Articular chondrocyte of knee joint (primary cell): ENCODE measurements around the gene KMO. TPM values are rescaled to one million over a fixed set of nuclear protein-coding genes. Genes with fewer than 3 reads are reported as not detected.

Experiments
- total RNA-seq: library from RNA; depleted of rRNA; stranded (reverse); fragments of >200 nt; gene quantifications from 2 replicates; pipeline ENCODE4 v1.2.3, GENCODE V29; 2012

Gene KMO
- 0.32 TPM in 1 of 2 replicates, not detected in the other for total RNA-seq

DNA sequence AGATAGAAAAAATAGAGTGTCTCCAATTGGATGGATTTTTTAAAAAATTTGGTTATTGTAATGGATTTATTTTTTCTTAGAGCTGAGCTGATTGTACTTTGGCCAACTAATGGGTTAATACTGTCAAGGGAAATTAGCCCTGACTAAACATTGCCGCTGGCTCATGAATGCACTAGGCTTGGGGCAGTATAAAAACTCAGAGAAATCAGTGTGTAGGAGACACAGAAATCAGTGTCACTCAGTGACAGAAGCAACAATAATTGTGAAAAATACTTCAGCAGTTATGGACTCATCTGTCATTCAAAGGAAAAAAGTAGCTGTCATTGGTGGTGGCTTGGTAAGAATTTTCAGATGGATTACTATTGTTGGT lies at the start of gene KMO:
KMO (plus strand) TSS at position 217 of the 370 bp plus-strand sequence; CDS start at position 284, 67 bp downstream.

DNA sequence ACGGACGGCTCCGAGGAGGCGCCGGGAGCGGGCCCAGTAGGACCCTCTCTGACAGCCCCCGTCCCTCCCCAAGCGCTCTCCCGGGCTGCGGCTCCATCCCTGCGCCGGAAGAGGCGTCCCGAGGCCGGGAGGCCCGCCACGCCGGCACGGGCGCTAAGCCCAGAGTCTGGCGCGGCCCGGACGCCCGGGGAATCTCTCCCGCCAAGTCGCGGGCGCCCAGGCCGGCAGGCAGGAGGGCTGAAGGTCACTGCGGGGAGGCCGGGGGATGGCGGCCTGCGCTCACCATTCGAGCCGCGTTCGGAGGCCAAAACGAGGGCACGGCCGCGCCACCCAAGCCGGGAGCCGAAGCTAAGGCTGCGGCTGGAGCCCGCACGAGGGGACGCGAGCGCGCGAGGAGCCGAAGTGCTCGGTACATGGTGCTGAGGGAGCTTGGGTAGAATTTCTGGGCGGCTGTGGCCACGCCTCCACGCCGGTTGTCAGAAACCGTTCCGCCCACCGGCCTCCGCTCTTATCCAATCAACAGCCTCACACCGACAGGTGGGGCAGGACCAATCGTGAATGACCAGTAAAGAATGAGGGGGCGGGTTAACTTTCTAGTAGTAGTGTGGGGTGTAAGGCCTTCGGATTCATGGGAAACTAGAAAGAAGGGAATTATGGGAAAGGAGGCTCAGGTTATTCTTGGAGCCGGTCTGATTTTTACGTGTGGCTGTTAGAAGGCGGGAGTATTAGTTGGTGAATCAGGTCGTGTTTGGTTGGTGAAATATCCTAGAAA lies 12.7 kb upstream of the KMO start, which contains the start of gene FH:
FH (minus strand) TSS at position 448 of the 772 bp plus-strand sequence; CDS start at position 415, 33 bp downstream.

DNA sequence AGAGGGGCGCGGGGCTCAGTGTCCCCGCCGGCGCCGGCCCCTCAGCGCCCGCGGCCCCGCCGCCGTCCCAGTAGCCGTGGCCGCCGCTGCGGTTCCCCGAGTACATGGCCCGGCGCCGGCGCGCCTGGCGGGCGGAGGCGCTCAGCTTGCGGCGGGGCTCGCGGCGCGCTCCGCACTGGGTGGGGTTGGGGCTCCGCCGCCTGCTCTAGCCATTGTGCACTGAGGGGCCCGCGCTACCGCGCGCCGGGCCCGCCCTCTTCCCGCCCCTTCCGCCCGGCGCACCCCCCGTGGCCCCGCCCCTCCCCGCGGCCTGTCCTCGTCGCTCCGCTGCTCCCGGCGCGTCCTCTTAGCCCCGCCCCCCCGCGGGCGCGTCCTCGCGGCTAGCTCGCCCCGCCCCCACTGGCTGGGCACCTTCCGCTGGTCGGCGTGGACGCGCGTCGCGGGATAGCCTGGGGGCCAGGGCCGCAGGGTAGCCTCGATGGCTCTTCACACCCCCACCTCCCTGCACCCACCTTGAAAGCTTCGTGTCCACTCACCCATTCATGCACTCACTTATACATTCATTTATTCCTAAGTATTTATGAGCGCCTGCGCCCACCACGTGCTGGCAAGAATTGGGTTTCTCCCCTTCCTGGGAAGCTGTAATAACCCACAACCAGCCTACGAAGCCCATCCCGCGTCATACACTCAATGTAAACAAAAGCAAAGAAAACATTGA lies 108.1 kb downstream of the KMO start, which contains the start of the genes CHML and OPN3:
CHML (minus strand) TSS at position 221 of the 718 bp plus-strand sequence. CDS start 4,603 bp downstream, outside the sequence.
OPN3 (minus strand) TSS at position 221 of the 718 bp plus-strand sequence; CDS start at position 106, 115 bp downstream.

Other genes with a start within 250 kb of the KMO start
- 0.11 TPM in 1 of 2 replicates, not detected in the other for gene RGS7, start 175.2 kb upstream of the KMO start, total RNA-seq
- gene FH, start 12.6 kb upstream of the KMO start, total RNA-seq = 74.0 and 88.7 TPM in 2 replicates
- gene CHML, start 108.0 kb downstream of the KMO start, total RNA-seq = 8.1 and 9.3 TPM in 2 replicates
- gene OPN3, start 108.0 kb downstream of the KMO start, total RNA-seq = 3.8 and 6.5 TPM in 2 replicates
- gene WDR64, start 119.9 kb downstream of the KMO start, total RNA-seq = under 0.01 TPM in 1 of 2 replicates, not detected in the other